Occipital lobe (tissue), 3 donors: ENCODE data around the gene TFRC. TPM values are rescaled to one million over a fixed set of nuclear protein-coding genes. Genes with fewer than 3 reads are reported as not detected.
"Not testable (repeated sequence)": the region's sequence is repeated elsewhere in the genome, so short reads cannot be mapped to it uniquely, and the experiment has no call there.

ENCODE experiments used
- DNase-seq: peaks from one replicate; lab custom pipeline; 2025; lab: John Stamatoyannopoulos, UW
- small RNA-seq: library from RNA; depleted of rRNA; stranded (forward); fragments of <200 nt; gene quantifications from one replicate; pipeline ENCODE3, GENCODE V24; 2014
- total RNA-seq: library from RNA; depleted of rRNA; stranded (reverse); fragments of >200 nt; gene quantifications from one replicate; pipeline ENCODE4 v1.2.3, GENCODE V29; 2014

The TFRC gene
- total RNA-seq, 1 donor from 2014 or later = 113 TPM

- not testable (repeated sequence) for DNase-seq
These were observed 76.6 kb downstream of the TFRC start for GRCh38 chr3:196005338-196005737.

- DNase-seq = not testable (repeated sequence)
These were observed 77.4 kb downstream of the TFRC start for GRCh38 chr3:196004359-196005052.

- DNase-seq = no peak
These were observed 78.3 kb downstream of the TFRC start for GRCh38 chr3:196003611-196004010.

GRCh38 chr3:196002721-196003120 is 79.2 kb downstream of the TFRC start:
- not testable (repeated sequence) for DNase-seq

- not testable (repeated sequence) for DNase-seq
These were observed 80.7 kb downstream of the TFRC start for GRCh38 chr3:196001240-196001639.

- DNase-seq = not testable (repeated sequence)
These were observed 81.4 kb downstream of the TFRC start for GRCh38 chr3:196000360-196000950.

GRCh38 chr3:195999896-196000295 is 82.0 kb downstream of the TFRC start:
- no peak for DNase-seq

Small RNAs within 50 kb of the gene (small RNA-seq; reads per million reads assigned to genes)
- gene RNU7-18P = not detected

Other genes starting within 250 kb of the TFRC start
- gene TNK2, start 173.5 kb downstream of the TFRC start, total RNA-seq = 10.1 TPM
- not detected for gene ZDHHC19, start 129.3 kb upstream of the TFRC start, total RNA-seq
- gene SLC51A, start 134.4 kb upstream of the TFRC start, total RNA-seq = not detected
- 18.6 TPM for gene PCYT1A, start 205.6 kb upstream of the TFRC start, total RNA-seq
- 33.8 TPM for gene DYNLT2B, start 236.2 kb upstream of the TFRC start, total RNA-seq